KMS-11 (cell line): ENCODE data around the gene MRPL45.

Experiments
- H2AFZ ChIP-seq: fragments of 200-600 bp; sonication (generic); 2 replicates; pipeline ENCODE4 v1.6.1; 2016; ENCODE audit warnings: antibody characterized with exemption, mixed run types, low read depth
- H3K27ac ChIP-seq: fragments of 200-600 bp; sonication (generic); 2 replicates; pipeline ENCODE4 v1.6.1; 2016; ENCODE audit warnings: mild to moderate bottlenecking, mixed run types
- H3K27me3 ChIP-seq: fragments of 200-600 bp; sonication (generic); 2 replicates; pipeline ENCODE4 v1.6.1; 2017; ENCODE audit warnings: mild to moderate bottlenecking, low read depth, mixed run types, moderate library complexity; ENCODE audit not compliant: insufficient read depth
- H3K36me3 ChIP-seq: fragments of 200-600 bp; sonication (generic); 2 replicates; pipeline ENCODE4 v1.6.1; 2017; ENCODE audit warnings: mild to moderate bottlenecking, mixed run types; ENCODE audit not compliant: insufficient read depth
- H3K4me1 ChIP-seq: fragments of 200-600 bp; sonication (generic); 2 replicates; pipeline ENCODE4 v1.6.1; 2016; ENCODE audit warnings: mild to moderate bottlenecking, low read depth, mixed run types; ENCODE audit not compliant: poor library complexity, severe bottlenecking
- H3K4me2 ChIP-seq: fragments of 200-600 bp; sonication (generic); 2 replicates; pipeline ENCODE4 v1.7.0; 2016; ENCODE audit warnings: mild to moderate bottlenecking, mixed run types
- H3K4me3 ChIP-seq: fragments of 200-600 bp; sonication (generic); IDR thresholded peaks from 2 replicates; pipeline ENCODE4 v1.6.1; 2017; ENCODE audit warnings: low read depth, low read length, mixed read lengths; ENCODE audit not compliant: insufficient read depth
- H3K79me2 ChIP-seq: fragments of 200-600 bp; sonication (generic); 2 replicates; pipeline ENCODE4 v1.6.1; 2016; ENCODE audit warnings: low read depth, mixed run types; ENCODE audit not compliant: insufficient read depth
- H3K9ac ChIP-seq: fragments of 200-600 bp; sonication (generic); 2 replicates; pipeline ENCODE4 v1.6.1; 2016; ENCODE audit warnings: mild to moderate bottlenecking, mixed run types
- H4K20me1 ChIP-seq: fragments of 200-600 bp; sonication (generic); 2 replicates; pipeline ENCODE4 v1.6.1; 2016; ENCODE audit warnings: mild to moderate bottlenecking, mixed run types; ENCODE audit not compliant: insufficient read depth
- TF ChIP-seq, protein P1 (sequence below): fragments of 200-600 bp; sonication (generic); conservative IDR thresholded peaks from 2 replicates; pipeline ENCODE4 v1.6.1; 2017; ENCODE audit warnings: low read depth, mild to moderate bottlenecking, antibody characterized with exemption, low read length, moderate library complexity, mixed read lengths

The MRPL45 gene

DNA sequence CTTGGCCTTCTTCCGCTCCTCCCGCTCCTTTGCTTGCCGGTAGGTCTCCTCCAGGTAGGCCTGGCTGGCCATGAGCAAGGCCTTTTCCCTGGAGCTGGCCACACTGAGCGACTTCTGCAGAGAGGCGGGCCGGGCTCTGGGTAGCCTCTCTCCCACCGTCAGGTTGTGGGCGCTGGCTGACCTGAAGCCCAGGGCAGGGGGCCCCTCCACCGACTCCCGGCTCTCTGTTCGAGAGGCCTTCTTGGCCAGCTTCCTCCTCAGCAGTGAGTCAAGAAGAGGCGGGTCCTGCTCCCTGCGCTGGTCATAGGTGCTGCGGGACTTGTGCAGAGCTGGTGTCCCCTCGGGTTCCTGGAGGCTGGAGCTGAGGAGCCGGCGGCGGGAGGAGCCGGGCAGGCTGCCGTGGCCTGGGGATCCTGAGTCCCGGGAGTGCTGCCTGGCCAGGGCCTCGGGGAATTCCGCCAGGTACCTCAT is 34.0 kb downstream of the MRPL45 start:
- no peaks in the 10 kb centered on the region for H3K79me2 ChIP-seq
- no peak overlapping the region for H2AFZ ChIP-seq
- H3K27ac ChIP-seq: no peak overlapping the region
- no peak overlapping the region for H3K4me3 ChIP-seq
- H3K4me1 ChIP-seq: no peaks in the 10 kb centered on the region
- TF ChIP-seq, protein P1, sequence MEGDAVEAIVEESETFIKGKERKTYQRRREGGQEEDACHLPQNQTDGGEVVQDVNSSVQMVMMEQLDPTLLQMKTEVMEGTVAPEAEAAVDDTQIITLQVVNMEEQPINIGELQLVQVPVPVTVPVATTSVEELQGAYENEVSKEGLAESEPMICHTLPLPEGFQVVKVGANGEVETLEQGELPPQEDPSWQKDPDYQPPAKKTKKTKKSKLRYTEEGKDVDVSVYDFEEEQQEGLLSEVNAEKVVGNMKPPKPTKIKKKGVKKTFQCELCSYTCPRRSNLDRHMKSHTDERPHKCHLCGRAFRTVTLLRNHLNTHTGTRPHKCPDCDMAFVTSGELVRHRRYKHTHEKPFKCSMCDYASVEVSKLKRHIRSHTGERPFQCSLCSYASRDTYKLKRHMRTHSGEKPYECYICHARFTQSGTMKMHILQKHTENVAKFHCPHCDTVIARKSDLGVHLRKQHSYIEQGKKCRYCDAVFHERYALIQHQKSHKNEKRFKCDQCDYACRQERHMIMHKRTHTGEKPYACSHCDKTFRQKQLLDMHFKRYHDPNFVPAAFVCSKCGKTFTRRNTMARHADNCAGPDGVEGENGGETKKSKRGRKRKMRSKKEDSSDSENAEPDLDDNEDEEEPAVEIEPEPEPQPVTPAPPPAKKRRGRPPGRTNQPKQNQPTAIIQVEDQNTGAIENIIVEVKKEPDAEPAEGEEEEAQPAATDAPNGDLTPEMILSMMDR: no peak
- no peaks in the 10 kb centered on the region; the same call in 1 of the 2 replicates for H3K27me3 ChIP-seq
- no peaks in the 10 kb centered on the region for H3K36me3 ChIP-seq
- H3K4me2 ChIP-seq: no peak overlapping the region
- no peak overlapping the region for H3K9ac ChIP-seq
- H4K20me1 ChIP-seq: no peaks in the 10 kb centered on the region

- H3K4me2 ChIP-seq: no peak overlapping the region
- H3K9ac ChIP-seq: no peak overlapping the region
- no peak overlapping the region for H3K4me3 ChIP-seq
- no peaks in the 10 kb centered on the region; the same call in 1 of the 2 replicates for H3K27me3 ChIP-seq
- no peaks in the 10 kb centered on the region for H4K20me1 ChIP-seq
- no peaks in the 10 kb centered on the region for H3K36me3 ChIP-seq
- TF ChIP-seq, protein P1: no peak
- H3K27ac ChIP-seq: no peak overlapping the region
- no peak overlapping the region for H2AFZ ChIP-seq
- H3K79me2 ChIP-seq: no peaks in the 10 kb centered on the region
- H3K4me1 ChIP-seq: no peaks in the 10 kb centered on the region
Observed at GRCh38 chr17:38332735-38333134, 35.8 kb downstream of the MRPL45 start.

GRCh38 chr17:38333635-38334295 is 36.8 kb downstream of the MRPL45 start:
- no peaks in the 10 kb centered on the region for H3K36me3 ChIP-seq
- H3K9ac ChIP-seq: no peak overlapping the region
- H3K4me3 ChIP-seq: no peak overlapping the region
- no peaks in the 10 kb centered on the region for H3K4me1 ChIP-seq
- H3K4me2 ChIP-seq: no peak overlapping the region
- no peak overlapping the region for H2AFZ ChIP-seq
- no peaks in the 10 kb centered on the region; the same call in 1 of the 2 replicates for H3K27me3 ChIP-seq
- TF ChIP-seq, protein P1: peak; percentile 88
- H3K27ac ChIP-seq: no peak overlapping the region
- H3K79me2 ChIP-seq: no peaks in the 10 kb centered on the region
- H4K20me1 ChIP-seq: no peaks in the 10 kb centered on the region

- no peak overlapping the region for H2AFZ ChIP-seq
- no peaks in the 10 kb centered on the region for H3K36me3 ChIP-seq
Observed at GRCh38 chr17:38334480-38335364, 37.8 kb downstream of the MRPL45 start.

More at GRCh38 chr17:38334480-38335364, 37.8 kb downstream of the MRPL45 start:
- H3K4me1 ChIP-seq: no peaks in the 10 kb centered on the region
- no peaks in the 10 kb centered on the region for H4K20me1 ChIP-seq
- no peak overlapping the region for H3K4me3 ChIP-seq
- H3K27me3 ChIP-seq: no peaks in the 10 kb centered on the region
- TF ChIP-seq, protein P1: no peak
- H3K9ac ChIP-seq: no peak overlapping the region
- no peak overlapping the region for H3K4me2 ChIP-seq
- no peak overlapping the region for H3K27ac ChIP-seq
- H3K79me2 ChIP-seq: no peaks in the 10 kb centered on the region
